HG03103 (cell line): ENCODE data around the gene KRTAP10-8.
"Not testable (repeated sequence)": the region's sequence is repeated elsewhere in the genome, so short reads cannot be mapped to it uniquely, and the experiment has no call there.

Experiments
- ATAC-seq: cut with Tn5 transposase; IDR thresholded peaks from one replicate; pipeline ENCODE4 v1.9.1; 2021; ENCODE audit warnings: low read depth; ENCODE audit not compliant: unreplicated experiment

The KRTAP10-8 gene, protein sequence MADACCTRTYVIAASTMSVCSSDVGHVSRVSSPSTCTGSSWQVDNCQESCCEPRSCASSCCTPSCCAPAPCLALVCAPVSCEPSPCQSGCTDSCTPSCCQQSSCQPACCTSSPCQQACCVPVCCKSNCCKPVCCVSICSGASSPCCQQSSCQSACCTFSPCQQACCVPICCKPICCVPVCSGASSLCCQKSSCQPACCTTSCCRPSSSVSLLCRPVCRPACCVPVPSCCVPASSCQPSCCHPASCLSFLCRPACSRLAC

DNA sequence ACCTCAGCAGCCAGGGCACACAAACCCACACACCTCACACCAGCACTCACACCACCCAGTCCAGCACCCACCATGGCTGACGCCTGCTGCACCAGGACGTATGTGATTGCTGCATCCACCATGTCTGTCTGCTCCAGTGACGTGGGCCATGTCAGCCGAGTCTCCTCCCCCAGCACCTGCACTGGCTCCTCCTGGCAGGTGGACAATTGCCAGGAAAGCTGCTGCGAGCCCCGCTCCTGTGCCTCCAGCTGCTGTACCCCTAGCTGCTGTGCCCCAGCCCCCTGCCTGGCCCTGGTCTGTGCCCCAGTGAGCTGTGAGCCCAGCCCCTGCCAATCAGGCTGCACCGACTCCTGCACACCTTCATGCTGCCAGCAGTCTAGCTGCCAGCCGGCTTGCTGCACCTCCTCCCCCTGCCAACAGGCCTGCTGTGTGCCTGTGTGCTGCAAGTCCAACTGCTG, at the start of gene KRTAP10-8:
Gene KRTAP10-8, plus strand, starts transcription at position 51 of the 458 bp plus-strand sequence. Its CDS starts 22 bp downstream, at position 73.
- no peak for ATAC-seq

DNA sequence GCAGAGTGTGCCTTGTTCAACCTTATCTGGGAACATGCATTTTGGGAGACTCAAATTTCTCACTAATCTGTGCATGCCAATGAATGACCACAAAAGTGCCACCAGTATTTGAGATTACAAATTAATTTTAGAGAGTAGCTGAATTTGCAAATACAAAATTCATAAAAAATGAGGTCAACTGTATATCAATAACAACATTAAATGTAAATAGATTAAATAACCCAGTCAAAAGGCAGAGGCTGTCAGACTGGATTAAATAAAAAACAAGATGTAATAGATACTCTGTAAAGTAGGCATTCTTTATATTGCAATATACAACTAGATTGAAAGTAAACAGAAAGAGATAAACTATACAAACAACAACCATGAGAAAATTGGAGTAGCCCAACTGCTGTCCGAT, 47.8 kb upstream of the KRTAP10-8 start:
- no peak for ATAC-seq

DNA sequence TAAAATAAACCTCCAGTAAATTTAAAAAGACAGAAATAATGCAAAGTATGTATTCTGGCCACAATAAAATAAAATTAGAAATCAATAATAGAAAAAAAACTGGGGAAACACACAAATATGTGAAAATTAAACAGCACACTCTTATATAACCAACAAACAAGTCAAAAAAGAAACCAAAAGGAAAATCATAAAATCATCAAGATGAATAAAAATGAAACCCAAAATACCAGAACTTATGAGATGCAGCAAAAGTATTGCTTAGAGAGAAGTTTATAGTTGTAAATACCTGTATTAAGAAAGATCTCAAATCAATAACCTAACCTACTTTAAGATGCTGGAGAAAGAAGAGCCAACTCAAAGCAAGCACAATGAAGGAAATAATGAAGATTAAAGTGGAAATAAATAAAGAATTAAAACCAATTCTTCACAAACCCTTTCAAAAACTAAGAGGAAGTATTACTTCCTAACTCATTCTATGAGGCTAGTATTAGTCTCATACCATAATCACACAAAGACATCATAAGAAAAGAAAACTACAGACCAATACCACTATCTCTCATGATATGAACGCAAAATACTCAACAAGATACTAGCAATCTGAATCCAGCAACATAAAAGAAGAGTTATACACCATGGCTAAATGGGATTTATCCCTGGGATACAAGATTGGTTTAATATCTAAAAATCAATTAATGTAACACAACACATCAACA, 46.8 kb upstream of the KRTAP10-8 start:
- ATAC-seq: no peak

DNA sequence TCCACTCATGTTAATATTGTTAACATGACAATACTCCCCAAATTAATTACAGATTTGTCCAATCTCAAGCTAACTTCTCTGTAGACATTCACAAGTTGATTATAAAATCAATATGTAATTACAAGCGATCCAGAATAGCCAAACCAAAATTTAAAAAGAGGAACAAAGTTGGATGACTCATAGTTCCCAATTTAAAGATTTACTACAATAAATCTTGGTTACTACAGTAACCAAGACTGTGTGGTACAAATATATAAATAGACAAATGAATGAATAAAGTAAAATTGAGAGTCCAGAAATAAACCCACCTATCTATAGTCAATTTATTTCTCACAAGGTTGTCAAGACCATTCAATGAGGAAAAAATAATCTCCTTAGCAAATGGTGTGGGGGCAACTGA, 45.5 kb upstream of the KRTAP10-8 start:
- ATAC-seq: no peak

DNA sequence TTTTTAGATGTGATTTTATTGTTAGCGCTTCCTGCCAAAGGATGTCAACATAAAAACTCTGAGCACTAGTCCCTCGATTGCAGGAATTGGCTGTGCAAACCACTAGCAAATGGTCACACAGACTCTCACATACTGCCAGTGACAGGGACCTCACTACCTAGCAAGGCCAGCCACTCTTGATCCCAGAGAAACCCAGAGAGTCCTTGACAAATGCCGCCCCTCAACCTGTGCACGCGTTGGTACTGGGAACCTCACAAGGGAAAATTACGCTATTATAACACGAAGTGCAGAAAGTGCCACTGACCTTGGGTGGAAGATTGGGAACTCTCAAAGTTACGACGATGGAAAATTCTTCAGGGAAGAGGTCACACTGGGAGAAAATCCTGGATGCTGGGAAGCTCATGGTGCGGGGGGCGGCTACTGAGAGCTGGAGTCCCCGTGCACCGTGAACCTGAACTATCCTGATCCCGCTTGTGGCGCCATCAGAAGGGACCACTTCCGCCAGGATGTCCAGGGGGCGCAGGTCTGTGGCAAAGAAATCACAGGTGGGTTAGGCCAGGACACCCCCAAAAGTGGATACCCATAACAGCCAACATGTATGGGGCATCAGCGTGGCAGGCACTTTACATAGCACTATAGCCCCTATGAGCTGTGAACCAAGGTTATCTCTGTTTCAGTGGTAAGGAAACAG, 44.3 kb upstream of the KRTAP10-8 start:
- no peak for ATAC-seq

DNA sequence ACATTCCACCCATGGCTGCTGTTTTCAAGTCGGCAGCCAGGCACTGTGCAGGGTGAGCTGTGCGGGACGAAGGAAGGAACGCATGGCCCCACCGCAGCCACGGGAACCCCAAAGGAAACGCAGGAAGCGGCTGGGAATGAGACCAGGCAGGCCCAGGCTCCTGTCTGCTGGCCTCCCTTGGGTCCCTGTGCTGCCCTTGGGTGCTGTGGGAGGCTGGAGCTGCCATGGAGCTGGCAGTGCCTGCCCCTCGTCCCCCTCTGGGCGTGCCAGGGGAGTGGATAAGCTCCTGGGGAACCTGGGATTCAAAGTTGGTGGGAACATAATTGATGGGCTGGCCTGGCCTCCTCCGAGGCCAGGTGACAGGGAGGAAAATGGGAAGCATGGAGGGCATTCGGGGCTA, 43.6 kb upstream of the KRTAP10-8 start:
- no peak for ATAC-seq

DNA sequence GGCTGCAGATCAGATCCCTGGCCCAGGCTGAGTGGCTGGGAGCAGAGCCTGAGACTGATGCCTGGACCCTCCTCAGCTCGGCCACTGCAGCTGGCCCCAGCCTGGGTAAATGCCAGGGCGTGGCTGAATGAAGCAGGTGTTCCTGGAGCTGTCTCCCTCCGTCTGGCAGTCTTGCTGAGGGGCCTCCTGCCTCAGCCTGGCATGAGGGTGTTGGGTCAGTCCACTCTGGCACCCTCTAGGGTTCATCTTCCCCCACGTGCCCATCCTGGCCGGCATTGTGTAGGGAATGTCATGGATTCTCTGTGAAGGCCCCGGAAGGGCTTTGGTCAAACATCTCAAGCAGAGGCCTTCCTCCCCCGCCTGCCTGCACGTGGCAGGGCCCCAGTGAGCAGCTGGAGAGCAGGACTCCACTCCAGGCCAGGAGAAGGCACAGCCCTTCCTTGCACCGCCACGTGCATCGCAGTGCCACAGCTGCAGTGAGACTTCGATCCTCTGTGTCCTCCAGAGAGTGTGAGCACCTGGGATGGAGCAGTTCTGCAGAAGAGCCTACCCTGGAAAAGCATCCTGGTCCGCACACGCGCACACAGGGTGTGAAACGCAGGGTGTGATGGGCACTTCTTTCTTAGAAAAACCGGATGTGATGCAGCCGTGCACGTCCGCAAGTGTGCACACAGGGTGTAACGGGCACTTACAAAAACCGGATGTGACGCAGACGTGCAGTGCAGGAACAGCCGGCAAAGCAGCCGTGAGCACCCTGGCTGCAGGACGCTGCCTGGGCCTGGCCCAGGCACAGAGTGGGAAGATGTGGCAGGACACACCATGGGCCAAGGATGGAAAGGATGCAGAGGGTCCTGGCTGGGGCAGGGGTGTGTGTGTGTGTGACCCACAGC, 43.0 kb upstream of the KRTAP10-8 start:
- no peak for ATAC-seq

DNA sequence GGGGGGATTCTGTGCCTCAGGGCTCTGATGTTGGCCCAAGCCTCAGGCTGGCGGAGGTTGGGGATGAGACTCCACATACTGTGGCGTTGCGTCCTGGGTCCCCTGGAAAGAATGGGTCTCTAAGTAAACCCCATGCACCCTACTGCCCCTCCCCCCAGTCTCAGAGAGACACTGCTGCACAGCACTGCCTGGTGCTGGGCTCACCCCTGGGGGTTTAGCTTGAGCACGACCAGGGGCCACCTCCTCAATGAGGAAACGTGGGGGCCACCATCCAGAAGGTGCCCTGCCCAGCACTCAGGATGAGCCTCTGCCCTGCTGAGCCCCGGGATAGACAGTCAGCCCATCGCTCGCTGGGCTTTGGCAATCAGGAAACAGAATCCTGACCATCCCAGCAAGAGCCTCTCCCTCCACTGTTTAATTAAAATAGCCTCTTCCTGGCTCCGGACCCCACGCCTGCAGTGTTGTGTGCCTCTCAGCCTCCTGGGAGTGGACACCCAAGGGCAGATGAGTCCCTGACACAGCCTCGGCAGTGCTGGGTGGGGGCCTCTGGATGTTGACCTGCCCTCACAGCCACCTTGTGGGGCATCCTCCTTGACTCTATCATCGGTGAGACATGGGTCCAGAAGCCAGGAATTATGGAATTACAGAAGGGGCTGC, 41.9 kb upstream of the KRTAP10-8 start:
- ATAC-seq: no peak

DNA sequence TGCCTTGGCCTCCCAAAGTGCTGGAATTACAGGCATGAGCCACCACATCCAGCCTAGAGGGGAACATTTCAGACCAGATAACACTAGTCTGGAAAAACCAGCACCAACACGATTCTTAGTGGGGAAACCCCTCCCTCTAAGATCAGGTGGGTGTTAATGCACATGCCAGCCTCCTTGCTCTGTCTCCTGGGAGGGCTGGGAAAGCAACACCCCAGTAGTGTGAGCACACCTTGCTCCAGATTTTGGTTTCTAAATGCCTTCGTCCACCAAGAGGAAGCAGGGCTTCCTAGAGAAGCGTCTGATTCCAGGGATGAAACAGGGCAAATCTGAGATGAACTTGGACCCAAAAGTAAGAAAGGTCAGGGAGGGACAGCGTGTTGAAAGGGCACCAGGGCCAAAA, 40.6 kb upstream of the KRTAP10-8 start:
- no peak for ATAC-seq

DNA sequence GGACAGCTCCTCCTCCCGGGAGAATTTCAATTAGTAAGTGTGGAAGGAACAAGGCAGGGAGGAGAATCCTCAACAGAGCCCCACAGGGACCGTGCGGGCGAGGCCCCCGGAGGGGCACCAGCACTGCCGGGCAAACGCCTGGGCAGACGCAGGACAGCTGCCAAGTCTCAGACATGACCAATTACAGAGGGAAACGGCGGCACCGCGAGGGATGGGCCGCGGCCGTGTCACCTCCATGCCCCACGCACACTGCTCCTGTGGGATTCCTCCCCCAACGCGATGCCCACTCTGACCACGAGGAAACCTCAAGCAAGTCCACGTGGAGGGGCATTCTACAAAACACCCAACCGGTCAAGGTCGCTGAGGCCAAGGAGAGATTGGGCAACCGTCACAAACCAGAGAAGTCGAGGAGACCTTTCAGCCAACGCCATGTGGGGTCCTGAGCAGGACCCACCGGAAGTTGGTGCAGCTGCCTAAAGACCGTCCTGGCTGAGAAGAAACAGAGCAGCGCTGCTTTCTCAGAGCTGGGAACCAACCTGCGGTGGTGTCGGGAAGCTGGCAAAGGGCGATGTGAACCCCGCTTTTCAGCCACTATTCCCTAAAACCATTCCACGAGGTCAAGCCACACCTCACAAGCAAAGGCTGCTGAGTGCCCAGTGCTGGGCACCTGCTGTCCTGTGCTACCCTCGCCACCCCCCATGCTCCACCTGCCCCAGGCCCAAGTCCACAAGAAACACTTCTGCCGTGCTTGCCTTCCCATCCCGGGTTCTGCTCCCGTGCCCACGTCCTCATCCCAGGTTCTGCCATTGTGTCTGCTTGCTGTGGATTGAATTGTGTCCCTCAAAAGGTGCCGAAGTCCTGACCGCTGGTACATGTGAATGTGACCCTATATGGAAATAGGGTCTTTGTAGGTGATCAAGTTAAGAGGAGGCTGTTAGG, 39.8 kb upstream of the KRTAP10-8 start:
- ATAC-seq: no peak

DNA sequence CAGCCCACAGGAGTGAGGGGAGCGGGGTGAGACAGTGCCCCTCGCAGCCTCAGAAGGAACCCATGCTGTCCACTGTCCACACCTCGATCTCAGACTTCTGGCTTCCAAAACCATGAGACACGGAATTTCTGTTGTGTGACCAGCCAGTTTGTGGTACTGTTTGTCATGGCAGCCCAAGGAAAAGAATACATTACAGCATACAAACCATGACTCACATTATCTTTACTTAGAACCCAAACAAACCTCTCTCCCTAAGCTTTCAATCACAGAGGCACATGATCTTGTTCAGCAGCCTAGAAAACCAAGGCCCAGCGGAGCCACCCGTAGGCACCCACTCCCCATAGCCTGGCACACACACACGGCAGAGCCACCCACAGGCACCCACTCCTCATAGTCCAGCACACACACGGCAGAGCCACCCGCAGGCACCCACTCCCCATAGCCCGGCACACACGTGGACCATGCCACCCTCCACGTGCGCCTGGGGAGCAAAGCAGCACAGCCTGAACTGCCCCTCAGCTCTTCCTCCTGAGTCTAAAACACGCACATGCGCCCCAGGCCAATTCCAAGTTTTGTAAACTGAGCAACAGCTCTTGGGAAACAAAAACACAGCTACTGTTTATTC, 38.8 kb upstream of the KRTAP10-8 start:
- no peak for ATAC-seq

DNA sequence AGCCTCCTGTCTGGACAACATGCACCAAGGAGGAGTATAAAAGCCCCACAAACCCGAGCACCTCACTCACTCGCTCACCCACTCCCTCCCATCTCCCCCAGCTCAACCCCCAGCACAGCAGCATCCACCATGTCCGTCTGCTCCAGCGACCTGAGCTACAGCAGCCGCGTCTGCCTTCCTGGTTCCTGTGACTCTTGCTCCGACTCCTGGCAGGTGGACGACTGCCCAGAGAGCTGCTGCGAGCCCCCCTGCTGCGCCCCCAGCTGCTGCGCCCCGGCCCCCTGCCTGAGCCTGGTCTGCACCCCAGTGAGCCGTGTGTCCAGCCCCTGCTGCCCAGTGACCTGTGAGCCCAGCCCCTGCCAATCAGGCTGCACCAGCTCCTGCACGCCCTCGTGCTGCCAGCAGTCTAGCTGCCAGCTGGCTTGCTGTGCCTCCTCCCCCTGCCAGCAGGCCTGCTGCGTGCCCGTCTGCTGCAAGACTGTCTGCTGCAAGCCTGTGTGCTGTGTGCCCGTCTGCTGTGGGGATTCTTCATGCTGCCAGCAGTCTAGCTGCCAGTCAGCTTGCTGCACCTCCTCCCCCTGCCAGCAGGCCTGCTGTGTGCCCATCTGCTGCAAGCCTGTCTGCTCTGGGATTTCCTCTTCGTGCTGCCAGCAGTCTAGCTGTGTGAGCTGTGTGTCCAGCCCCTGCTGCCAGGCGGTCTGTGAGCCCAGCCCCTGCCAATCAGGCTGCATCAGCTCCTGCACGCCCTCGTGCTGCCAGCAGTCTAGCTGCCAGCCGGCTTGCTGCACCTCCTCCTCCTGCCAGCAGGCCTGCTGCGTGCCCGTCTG, 38.0 kb upstream of the KRTAP10-8 start, which contains the start of gene KRTAP10-4:
Gene KRTAP10-4, plus strand, starts transcription at position 100 of the 827 bp plus-strand sequence. Its CDS starts 30 bp downstream, at position 130.
- not testable (repeated sequence) for ATAC-seq

DNA sequence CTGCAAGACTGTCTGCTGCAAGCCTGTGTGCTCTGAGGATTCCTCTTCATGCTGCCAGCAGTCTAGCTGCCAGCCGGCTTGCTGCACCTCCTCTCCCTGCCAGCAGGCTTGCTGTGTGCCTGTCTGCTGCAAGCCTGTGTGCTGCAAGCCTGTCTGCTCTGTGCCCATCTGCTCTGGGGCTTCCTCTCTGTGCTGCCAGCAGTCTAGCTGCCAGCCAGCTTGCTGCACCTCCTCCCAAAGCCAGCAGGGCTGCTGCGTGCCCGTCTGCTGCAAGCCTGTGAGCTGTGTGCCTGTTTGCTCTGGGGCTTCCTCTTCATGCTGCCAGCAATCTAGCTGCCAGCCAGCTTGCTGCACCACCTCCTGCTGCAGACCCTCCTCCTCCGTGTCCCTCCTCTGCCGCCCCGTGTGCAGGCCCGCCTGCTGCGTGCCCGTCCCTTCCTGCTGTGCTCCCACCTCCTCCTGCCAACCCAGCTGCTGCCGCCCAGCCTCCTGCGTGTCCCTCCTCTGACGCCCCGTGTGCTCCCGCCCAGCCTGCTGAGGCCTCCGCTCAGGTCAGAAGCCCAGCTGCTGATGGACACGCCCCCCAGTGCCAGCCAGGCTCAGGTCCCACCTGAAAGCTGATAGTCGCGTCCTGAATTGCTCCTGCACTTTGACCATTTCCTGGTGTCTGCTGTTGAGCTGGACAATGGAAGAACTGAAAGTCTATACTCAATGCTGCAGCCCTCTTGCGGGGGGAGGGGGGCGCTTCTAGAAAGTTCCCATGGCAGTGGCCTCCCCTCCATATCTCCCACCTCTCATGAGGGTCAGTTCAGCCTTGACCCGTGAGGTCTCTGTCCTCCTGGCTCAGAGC, 37.2 kb upstream of the KRTAP10-8 start:
- ATAC-seq: no peak

DNA sequence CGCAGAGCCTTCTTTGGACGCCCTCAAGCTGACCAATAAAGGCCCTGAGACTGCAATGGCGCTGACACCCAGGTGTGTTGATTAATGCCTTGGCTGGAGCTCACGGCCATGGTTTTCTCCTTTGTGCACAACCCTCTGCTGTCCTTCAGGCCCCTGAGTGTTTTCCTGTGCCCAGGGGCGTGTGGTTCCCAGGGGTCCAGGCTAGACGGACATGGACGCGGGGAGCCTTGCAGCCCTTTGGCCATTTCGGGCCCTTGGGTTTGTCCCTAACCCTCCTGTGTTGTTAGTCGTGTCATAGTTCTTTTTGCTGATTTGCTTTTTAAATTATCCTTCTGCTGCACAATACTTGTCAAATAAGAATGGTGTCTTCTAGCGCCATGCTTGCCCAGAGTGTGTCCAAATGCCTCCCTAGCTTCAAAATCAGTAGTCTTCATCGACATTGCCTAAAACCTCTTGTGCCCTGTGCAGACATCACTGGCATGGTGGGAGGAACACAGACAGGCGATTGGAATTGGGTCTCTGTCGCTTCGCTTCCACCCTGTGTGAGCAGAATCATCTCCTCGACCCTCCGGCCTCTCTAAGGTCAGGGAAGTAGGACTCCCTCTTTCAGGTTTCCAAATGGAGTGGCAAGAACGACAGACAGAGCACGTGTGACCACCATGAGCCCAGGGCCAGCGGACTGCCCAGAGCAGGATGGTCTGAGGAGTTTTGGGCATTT, 36.4 kb upstream of the KRTAP10-8 start:
- no peak for ATAC-seq

DNA sequence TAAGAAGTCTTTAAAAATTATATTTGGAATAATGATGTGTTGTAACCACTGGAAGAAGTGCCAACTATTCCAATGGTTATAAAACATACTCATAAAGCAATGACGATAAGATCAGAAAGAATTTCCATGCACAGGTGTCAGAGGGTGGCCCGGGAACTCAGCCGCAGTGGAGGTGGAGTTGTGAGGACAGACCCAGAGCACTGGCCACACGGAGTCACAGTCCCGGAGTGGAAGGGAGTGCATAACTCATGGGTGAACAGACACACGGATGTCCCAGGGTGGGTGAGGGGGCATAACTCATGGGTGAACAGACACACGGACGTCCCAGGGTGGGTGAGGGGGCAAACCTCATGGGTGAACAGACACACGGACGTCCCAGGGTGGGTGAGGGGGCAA, 35.9 kb upstream of the KRTAP10-8 start:
- no peak for ATAC-seq
